Dermis blood vessel endothelial cell (primary cell): ENCODE data around the gene RARB. TPM values are rescaled to one million over a fixed set of nuclear protein-coding genes. Genes with fewer than 3 reads are reported as not detected.

Source experiments
- DNase-seq: peaks from one replicate; pipeline ENCODE4 v3.0.0; 2010
- total RNA-seq: library from RNA; depleted of rRNA; stranded (reverse); fragments of >200 nt; gene quantifications from 2 replicates; pipeline ENCODE4 v1.2.3, GENCODE V29; 2014

Gene RARB
- total RNA-seq, 1 donor from 2014 or later: 1.2 TPM

GRCh38 chr3:25423780-25424588 is 4.1 kb upstream of the RARB start:
- no peak for DNase-seq

DNA sequence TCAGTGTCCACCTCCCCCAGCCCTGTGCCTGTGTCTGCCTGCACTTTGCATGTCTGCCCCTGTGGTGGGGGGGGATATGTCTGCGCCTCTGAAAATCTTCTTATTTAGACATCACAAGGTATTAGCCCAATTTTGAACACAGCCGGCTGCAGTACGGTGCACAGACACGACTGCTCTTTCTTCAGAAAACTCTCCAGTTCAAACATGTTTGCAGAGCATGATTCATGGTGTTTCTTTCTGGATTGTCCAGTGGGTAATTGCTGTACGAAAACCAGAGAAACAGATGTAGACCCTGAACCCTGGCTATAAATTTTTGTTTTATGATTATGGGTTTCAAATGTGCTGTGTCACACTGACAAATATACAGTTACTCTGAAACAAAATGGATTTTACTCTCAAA is 3.4 kb upstream of the RARB start:
- no peak for DNase-seq

DNA sequence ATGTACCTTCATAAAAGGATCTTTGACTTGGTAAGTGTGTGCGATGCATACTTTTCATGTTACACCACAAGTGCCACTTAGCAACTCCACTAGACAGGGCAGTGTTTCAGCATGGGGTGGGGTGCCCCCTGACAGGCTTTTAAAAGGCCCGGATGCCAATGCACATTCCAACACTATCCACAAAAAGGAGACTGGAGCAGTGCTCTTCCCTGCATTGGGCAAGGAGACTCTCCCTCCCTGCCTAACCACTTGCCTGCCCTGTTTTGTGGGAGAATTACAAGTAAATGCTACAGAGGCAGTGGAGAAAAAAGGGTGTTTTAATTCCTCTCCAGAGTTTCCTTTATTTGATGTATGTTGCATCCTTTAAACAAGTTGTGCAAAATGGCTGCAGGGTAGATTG is 1.7 kb upstream of the RARB start:
- no peak for DNase-seq

DNA sequence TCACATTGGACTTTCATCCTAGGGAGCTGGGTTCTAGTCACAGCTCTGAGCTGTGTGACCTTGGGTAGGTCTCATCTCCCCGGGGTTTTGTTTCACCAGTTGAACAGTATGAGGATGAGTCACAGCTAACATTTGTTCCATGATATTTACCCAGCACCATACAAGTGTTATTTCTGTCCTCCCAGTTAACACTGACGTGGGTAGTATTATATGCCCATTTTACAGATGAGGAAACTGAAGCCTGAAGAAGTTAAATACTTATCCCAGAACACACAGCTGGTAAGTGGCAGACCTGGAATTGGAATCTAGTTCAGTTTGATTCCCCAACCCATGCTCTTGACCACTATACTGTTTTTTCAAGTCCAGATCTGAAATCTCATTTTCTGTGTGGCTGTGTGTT is 908 bp upstream of the RARB start:
- DNase-seq: no peak

GRCh38 chr3:25427563-25427941 is 511 bp upstream of the RARB start:
- no peak for DNase-seq

DNA sequence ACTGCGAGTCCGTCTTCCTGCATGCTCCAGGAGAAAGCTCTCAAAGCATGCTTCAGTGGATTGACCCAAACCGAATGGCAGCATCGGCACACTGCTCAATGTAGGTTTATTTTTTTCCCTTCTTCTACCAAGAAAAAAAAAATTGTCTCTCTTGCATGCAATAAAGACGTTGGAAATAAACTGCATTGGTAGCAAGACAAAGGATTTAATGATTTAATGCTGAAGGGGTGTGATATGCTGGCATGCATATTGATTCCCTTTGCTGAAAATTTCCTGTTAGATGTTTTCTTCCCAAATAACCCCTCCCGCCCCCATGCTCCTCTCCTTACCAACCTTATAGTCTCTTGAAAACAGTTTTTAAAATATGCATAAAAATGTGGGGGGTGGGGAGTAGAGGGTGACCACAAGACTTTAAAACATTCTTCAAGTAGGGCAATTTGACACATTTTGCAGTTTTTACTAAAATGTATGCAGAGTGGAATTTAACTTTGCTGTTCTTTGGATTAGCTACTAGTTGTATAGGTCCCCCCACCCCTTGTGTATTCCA is 799 bp downstream of the RARB start:
- no peak for DNase-seq

DNA sequence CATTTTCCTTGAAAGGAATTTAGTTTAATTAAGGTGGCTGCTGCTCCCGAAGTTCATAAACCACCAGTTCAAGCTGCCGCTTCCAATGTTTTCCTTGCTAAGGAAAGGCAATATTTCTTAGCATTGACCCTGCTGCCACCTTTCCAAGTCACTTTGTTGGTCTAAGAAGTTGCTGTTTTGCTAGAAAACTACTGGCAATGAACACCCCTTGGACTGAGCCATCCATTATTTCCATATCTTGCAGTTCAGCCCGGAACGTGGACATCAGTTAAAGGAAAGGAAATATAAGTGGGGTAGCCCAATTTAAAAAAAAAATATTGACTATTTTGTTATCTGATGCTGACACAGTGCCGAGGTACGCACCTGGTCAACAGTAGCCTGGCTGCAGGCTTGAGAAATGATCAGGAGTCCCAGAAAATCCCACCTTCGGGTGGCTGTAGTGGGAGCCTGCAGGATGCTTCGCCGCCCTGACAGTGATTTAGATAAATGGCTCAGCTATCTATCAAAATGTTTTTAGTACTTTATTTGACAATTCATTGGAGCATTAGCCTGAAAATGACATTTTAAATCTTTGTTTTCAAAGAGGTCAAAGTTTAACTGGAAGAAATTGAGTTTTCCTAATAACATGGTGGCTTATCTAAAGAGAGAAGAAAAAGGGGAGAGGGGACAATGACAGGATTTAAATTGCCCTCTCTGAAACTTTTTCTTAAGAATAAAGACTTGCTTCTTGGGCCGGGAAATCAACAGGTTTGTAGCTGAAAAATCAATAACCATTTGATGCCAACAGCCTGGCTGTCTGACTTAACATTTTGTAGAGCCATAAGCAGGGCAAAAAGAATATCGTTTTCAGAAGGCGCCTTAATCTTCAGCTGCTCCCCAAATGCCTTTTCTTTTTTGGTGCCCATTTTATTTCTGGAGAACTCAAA is 1.6 kb downstream of the RARB start:
- no peak for DNase-seq

DNA sequence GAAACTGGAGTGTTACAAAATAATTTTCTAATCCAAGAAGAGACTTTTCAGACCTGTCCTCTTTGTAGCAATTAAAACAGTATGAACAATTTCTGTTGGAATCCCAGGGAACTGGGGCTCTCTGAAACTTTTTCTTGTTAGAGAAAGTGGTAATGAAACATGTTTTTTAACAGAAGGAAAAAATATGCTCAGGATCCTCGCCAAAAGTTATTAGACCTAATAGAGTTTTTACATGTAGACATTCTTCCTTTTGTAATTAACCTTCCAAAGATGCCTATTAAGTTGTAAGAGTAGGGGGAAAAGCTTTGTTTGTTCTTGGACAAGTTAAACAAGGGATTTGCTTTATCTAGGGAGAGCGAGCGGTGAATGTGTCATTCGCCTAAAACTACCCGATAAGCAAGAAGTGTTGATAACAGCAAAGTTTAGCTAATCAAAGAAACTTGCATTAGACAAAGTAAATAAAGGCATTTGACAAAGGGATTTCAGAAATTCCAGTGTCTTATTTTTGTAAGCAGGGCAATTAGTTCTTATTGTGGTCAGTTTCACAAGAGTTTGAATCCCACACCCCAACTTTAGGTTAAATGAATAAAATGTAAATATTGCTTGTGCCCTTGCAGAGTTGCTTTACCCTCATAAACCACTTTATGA is 2.3 kb downstream of the RARB start:
- DNase-seq: no peak

- no peak for DNase-seq
Observed at GRCh38 chr3:25430935-25431770, 3.1 kb downstream of the RARB start.

DNA sequence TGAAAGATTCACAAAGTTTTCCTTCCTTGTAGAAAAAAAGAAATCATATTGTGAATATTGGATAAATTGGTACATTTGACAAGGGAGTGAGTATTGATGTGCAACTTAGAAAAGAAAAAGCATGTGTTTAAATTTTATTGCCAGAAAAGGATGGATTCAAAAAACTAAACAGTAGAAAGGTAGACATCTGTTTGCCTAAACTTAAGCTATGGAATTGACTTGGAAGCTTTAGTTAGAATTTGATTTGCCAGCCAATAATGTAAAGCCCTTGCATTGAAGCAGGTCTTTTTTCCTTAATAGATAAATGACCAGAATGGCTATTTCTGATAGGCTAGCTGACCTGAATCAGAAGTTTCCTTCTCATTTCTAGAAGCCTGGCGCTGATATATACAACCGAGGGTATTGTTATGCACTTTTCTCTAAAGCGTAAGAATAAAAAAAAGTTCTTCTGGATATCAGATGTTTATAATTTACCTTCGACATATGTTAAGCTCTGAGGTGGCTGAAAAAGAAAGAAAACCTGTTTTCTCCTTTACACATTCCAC is 4.2 kb downstream of the RARB start:
- DNase-seq: no peak

GRCh38 chr3:25433106-25433505 is 5.0 kb downstream of the RARB start:
- no peak for DNase-seq

DNA sequence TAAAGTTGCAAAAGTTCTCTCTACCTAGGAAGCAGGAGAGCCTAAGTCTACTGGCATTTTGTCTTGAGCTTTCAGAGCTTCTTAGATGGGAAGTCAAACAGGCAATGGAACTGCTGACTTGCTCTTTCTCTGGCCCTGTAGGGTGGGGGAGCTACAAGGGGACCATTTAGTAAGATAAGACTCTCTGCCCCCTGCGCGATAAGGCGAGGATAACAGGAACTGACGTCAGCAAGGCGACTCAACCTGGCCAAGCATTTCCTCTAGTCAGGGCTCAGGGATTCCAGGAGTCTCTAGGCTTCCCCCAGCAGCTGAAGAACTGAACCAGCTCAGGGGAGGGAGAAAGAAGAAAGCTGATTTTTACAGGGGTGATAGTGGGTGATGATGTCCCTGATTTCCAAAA is 5.8 kb downstream of the RARB start:
- DNase-seq: no peak

- DNase-seq: no peak
Observed at GRCh38 chr3:25437953-25438352, 9.9 kb downstream of the RARB start.

DNA sequence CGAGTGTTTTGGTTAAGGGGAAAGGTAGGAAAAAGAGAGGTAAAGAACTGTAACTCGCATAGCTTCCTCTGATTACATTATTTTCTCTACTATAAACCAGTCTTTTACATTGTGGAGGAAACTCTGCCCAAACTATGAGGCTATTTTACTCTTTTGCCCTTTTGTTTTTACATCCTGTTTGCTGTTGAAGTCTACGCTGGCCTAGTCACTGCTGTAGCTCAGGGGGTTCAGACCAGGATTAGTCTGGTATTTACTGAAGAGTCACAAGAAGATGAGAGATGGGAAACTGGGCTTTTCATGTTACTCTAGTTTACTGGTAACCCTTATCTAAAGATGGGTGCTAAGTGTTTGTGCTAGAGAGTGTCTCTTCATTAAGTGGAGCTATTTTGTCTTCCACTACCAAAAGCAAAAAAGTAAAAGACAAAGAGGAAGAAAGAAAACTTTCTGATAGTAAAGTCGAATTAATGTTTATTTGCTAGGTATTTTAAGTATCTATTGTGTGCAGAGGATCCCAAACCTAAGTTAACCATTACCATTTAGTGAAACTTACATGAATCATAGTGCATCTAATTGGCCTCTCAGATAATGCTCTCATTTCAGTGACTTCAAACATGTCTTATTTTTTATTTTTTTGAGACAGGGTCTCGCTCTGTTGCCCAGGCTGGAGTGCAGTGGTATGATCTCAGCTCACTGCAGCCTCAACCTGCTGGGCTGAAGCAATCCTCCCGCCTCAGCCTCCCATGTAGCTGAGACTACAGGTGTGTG is 10.9 kb downstream of the RARB start:
- no peak for DNase-seq

DNA sequence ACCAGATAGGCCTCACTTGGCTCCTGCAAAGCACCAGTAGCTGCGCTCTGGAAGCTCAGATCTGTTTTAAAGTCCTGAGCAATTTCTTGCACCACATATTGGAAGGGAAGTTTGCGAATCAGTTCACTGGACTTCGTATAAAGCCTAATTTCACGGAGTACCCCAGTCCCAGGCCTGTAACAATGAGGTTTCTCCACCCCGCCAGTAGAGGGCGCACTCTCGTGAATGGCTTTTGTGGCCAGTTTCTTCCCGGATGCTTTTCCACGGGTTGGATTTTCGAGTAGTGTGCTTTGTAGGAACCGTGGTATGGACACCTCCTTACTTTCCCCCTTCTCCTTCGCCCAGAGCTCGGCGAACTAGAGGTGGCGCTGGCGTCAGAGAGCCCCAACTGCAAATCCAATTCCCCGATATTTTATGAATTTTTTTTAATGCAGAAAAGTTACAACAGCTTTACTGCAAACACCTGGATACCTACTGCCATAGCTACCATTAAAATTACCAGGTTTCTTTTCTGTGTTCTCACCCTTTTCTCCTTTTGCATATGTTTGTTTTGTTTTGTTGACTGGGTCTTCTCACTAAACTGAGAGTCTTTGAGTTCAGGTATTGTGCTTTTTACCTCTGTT is 13.3 kb downstream of the RARB start:
- no peak for DNase-seq

GRCh38 chr3:25442486-25442885 is 14.4 kb downstream of the RARB start:
- DNase-seq: no peak

- DNase-seq: no peak
Observed at GRCh38 chr3:25444273-25444672, 16.2 kb downstream of the RARB start.

DNA sequence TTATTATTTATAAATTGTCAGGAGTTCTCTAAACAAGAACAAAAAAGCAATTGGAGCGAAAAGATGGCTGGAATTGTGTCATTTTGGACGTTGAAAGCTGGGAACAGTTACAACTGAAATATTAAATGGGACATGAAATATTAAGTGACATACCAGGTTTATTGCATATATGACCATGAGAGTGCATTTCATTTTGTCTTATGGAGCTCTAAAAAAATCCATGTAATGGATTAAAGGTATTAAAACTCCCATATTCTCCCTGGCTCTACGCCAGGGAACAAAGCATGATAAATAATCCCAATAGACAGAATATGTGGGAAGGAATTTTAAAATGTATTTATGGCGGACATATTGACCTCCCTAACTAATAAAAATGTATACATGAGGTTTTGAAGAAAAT is 17.7 kb downstream of the RARB start:
- DNase-seq: no peak

DNA sequence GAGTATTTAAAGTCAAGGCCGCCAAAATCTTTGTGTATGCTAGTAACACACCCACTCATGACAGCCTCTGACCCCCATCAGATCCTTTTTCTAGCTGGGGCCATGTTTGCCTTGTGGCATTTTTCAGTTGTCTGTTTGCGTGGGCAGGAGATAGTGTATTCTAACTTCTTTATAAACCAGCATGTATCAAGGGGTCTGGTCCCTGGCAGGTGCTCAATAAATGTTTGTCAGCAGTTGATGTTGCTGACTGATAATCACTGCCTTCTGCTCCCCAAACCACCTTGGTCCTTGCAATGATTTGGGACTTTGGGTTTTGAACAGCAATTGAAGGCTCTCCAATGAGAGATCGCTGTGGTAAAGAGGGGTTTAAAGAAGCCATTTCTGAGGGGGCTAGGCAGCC is 19.2 kb downstream of the RARB start:
- DNase-seq: no peak

- DNase-seq: no peak
Observed at GRCh38 chr3:25447925-25448324, 19.9 kb downstream of the RARB start.
